Loucy (cell line): ENCODE measurements around the gene CD320.

ENCODE experiments used
- H2AFZ ChIP-seq: fragments of 200-600 bp; sonication (generic); 2 replicates; pipeline ENCODE4 v1.6.0; 2016; ENCODE audit warnings: antibody characterized with exemption, mild to moderate bottlenecking, low read length, moderate library complexity
- H3F3A ChIP-seq: fragments of 200-600 bp; 2 replicates; pipeline ENCODE4 v1.6.0; 2016; ENCODE audit warnings: antibody characterized with exemption, low read depth, mild to moderate bottlenecking
- H3K27me3 ChIP-seq: fragments of 200-600 bp; sonication (generic); 2 replicates; pipeline ENCODE4 v1.6.1; 2014; ENCODE audit warnings: low read length, mild to moderate bottlenecking; ENCODE audit not compliant: insufficient read depth, poor library complexity, severe bottlenecking
- H3K36me3 ChIP-seq: fragments of 200-600 bp; sonication (generic); 2 replicates; pipeline ENCODE4 v1.6.1; 2016; ENCODE audit warnings: low read length; ENCODE audit not compliant: insufficient read depth
- H3K4me1 ChIP-seq: fragments of 200-600 bp; sonication (generic); 2 replicates; pipeline ENCODE4 v1.5.1; 2014; ENCODE audit warnings: low read length, mild to moderate bottlenecking; ENCODE audit not compliant: insufficient read depth, poor library complexity, severe bottlenecking
- H3K4me2 ChIP-seq: fragments of 200-600 bp; sonication (generic); 2 replicates; pipeline ENCODE4 v1.6.0; 2014; ENCODE audit warnings: antibody characterized with exemption, low read length, low read depth, mild to moderate bottlenecking; ENCODE audit not compliant: poor library complexity, severe bottlenecking
- H3K4me3 ChIP-seq: fragments of 200-600 bp; sonication (generic); 2 replicates; pipeline ENCODE4 v1.5.1; 2014; ENCODE audit warnings: low read length, mild to moderate bottlenecking, mixed read lengths; ENCODE audit not compliant: poor library complexity, severe bottlenecking
- H3K79me2 ChIP-seq: fragments of 200-600 bp; sonication (generic); 2 replicates; pipeline ENCODE4 v1.6.1; 2014; ENCODE audit warnings: low read length; ENCODE audit not compliant: insufficient read depth
- H3K9ac ChIP-seq: fragments of 200-600 bp; sonication (generic); 2 replicates; pipeline ENCODE4 v1.6.0; 2014; ENCODE audit warnings: mild to moderate bottlenecking, low read depth, low read length, moderate library complexity; ENCODE audit not compliant: poor library complexity, severe bottlenecking
- H3K9me2 ChIP-seq: fragments of 200-600 bp; sonication (generic); replicated peaks from 2 replicates; pipeline ENCODE4 v1.6.1; 2016; ENCODE audit warnings: low read depth, low read length, mixed read lengths
- H3K9me3 ChIP-seq: fragments of 200-600 bp; sonication (generic); 2 replicates; pipeline ENCODE4 v1.6.1; 2014; ENCODE audit warnings: mild to moderate bottlenecking, antibody characterized with exemption, low read length, low read depth; ENCODE audit not compliant: insufficient read depth
- H4K20me1 ChIP-seq: fragments of 200-600 bp; sonication (generic); 2 replicates; pipeline ENCODE4 v1.6.0; 2014; ENCODE audit warnings: antibody characterized with exemption, low read length, mild to moderate bottlenecking; ENCODE audit not compliant: insufficient read depth, poor library complexity, severe bottlenecking
- CTCF ChIP-seq: fragments of 200-600 bp; sonication (generic); conservative IDR thresholded peaks from 2 replicates; pipeline ENCODE4 v1.5.1; 2014; ENCODE audit warnings: mild to moderate bottlenecking, antibody characterized with exemption, low read length
- EZH2phosphoT487 ChIP-seq: fragments of 200-600 bp; IDR thresholded peaks from 2 replicates; pipeline ENCODE4 v1.6.1; 2018; ENCODE audit warnings: antibody characterized with exemption, mild to moderate bottlenecking, moderate library complexity, borderline replicate concordance

CD320 gene

DNA sequence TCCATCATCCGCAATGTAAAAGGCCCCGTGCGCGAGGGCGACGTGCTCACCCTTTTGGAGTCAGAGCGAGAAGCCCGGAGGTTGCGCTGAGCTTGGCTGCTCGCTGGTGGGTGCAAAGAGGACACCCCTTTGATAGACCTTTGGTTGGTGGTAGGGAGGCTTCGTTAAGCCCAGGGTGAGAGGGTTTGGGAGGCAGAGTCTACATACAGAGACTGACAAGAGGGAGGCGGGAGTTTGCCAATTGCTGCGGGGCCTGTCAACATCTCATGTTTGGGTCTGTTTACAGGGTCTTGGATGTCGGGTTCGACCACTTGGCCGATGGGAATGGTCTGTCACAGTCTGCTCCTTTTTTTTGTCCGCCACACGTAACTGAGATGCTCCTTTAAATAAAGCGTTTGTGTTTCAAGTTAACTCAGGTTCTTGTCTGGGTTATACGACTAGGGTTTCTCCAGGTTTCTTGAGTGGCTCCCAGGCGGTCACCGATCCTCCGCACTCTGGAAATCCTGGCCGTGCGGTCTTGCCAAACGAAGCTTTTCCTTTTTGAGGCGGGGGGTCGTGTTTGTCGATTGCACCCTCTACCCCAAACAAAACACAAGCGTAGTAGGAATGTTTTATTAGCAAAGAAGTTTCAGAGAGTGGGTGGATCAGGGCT, 14.0 kb upstream of the CD320 start:
- Histone ChIP-seq H3K4me1 (peaks cover 33% of the 10 kb centered on the region), H3K79me2 (peaks cover 47% of the 10 kb centered on the region), H3F3A (no peaks in the 10 kb centered on the region), H2AFZ (no peak overlapping the region), H3K9me3 (no peaks in the 10 kb centered on the region), H3K4me3 (peak overlapping the region; percentile 94), H3K4me2 (peak overlapping the region; percentile 97), H4K20me1 (peaks cover 27% of the 10 kb centered on the region), H3K9me2 (no peaks in the 10 kb centered on the region), H3K9ac (peak overlapping the region; percentile 99), H3K36me3 (no peaks in the 10 kb centered on the region), H3K27me3 (no peaks in the 10 kb centered on the region)
- TF ChIP-seq EZH2phosphoT487 (no peak), CTCF (no peak)

GRCh38 chr19:8321067-8321985, 13.2 kb upstream of the CD320 start, which contains the start of the genes NDUFA7 and RPS28:
Gene NDUFA7, minus strand, starts transcription at chr19:8321375. Its CDS starts 17 bp downstream, at chr19:8321358.
Gene RPS28, plus strand, starts transcription at chr19:8321496. Its CDS starts 35 bp downstream, at chr19:8321531.
- Histone ChIP-seq H3K4me3 (peak within 1 kb of the TSS; percentile 94), H3K9me3 (no peaks in the 10 kb centered on the region), H2AFZ (peak within 1 kb of the TSS; percentile 37; the same call in 1 of the 2 replicates), H3K4me1 (peaks cover 39% of the 10 kb centered on the region), H3K79me2 (peaks cover 47% of the 10 kb centered on the region), H3K27me3 (no peaks in the 10 kb centered on the region), H3K4me2 (peak within 1 kb of the TSS; percentile 97), H3K9ac (peak within 1 kb of the TSS; percentile 99), H4K20me1 (peaks cover 27% of the 10 kb centered on the region), H3K9me2 (no peaks in the 10 kb centered on the region), H3K36me3 (no peaks in the 10 kb centered on the region), H3F3A (no peaks in the 10 kb centered on the region)
- no peak for TF ChIP-seq EZH2phosphoT487
- peak; percentile 17; the same call in 1 of the 2 replicates for TF ChIP-seq CTCF

- Histone ChIP-seq H3K4me3 (peak overlapping the region; percentile 94), H4K20me1 (peaks cover 27% of the 10 kb centered on the region), H3K9me2 (no peaks in the 10 kb centered on the region), H3K79me2 (peaks cover 47% of the 10 kb centered on the region), H3K4me1 (peaks cover 40% of the 10 kb centered on the region), H3F3A (no peaks in the 10 kb centered on the region), H2AFZ (peak overlapping the region; percentile 37; the same call in 1 of the 2 replicates), H3K4me2 (peak overlapping the region; percentile 82), H3K9me3 (no peaks in the 10 kb centered on the region), H3K36me3 (no peaks in the 10 kb centered on the region), H3K27me3 (no peaks in the 10 kb centered on the region), H3K9ac (peak overlapping the region; percentile 99)
- no peak for TF ChIP-seq CTCF
- TF ChIP-seq EZH2phosphoT487: no peak
Observed at GRCh38 chr19:8320564-8321066, 12.5 kb upstream of the CD320 start.
